SH-SY5Y (cell line): ENCODE results near the gene OGFOD3.

Experiments
- GATA2 ChIP-seq: IDR thresholded peaks from 2 replicates; pipeline ENCODE4 v1.6.1; 2011; ENCODE audit warnings: mild to moderate bottlenecking, low read depth, low read length
- GATA3 ChIP-seq: IDR thresholded peaks from 2 replicates; pipeline ENCODE4 v1.6.1; 2011; ENCODE audit warnings: low read depth, mild to moderate bottlenecking, low read length, moderate library complexity

DNA sequence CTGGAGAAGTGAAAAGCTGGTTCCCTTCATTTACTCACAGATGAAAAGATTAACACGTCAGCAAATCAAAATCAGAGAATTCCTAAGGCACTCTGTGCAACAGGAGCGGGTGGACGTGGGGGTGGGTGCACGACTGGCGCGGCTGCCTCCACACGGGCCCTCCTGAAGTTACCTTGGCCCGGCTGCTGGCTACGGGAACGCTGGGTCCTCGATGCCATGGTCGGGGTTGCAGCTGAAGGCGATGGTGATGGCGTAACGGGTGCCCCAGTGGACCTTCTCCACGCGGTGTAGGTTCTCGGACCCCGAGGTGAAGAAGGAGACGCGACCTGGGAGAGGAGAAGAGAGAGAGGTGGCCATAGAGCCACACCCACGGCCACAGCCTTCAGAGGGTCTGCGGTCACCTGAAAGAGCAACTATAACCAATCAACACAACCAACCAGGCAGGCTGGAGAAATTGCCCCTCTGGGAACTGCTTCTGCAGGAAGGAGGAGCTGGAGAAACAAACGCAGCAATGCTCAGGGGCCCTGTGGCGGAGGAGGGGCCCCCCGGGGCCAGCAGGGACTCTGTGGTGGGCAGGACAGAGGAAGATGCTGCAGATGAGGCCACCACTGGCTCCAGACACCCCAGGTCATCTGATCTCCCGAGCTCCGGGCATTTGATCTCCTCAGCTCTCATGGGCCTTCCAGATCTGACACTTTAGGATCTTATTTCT, 26.0 kb downstream of the OGFOD3 start:
- TF ChIP-seq GATA2 (no peak), GATA3 (no peak)
